K562 (cell line): Measurements from ENCODE around the gene TBATA. TPM values are rescaled to one million over a fixed set of nuclear protein-coding genes. Genes with fewer than 3 reads are reported as not detected.

Source experiments
- ATAC-seq: fragments of 200-7000 bp; cut with Tn5 transposase; 3 replicates; pipeline ENCODE4 v1.9.1; 2020; ENCODE audit warnings: moderate library complexity
- BruUV-seq: library from RNA; stranded (reverse); fragments of 400-500 nt; replicated peaks from 2 replicates; lab custom pipeline; 2021; lab: Mats Ljungman, UMichigan
- CTCF ChIA-PET: fragments of 300-600 bp; formaldehyde crosslinking; extraction: SDS; loops from one replicate; lab custom pipeline; 2021; ENCODE audit warnings: low intra/inter-chr PET ratio; lab: Yijun Ruan, JAX
- POLR2A ChIA-PET: fragments of 300-600, 350-650 bp; sonication (Branson Sonifier 250); formaldehyde crosslinking; extraction: SDS; loops from one replicate; lab custom pipeline; 2021; ENCODE audit warnings: antibody characterized with exemption, inconsistent platforms; lab: Yijun Ruan, JAX
- DNase-seq, 4 experiments: peaks; one replicate each; pipeline versions ENCODE4 v3.0.0 to v3.0.0-alpha.2; 2011 to 2018; ENCODE audit warnings: low spot score in 3 of 4, mixed read lengths in 3 of 4; ENCODE audit errors: extremely low read depth in 1 of 4
- FAIRE-seq: peaks from 2 replicates; lab custom pipeline; 2011; peaks lifted over from hg19 to GRCh38; lab: Jason Lieb, UNC
- H2AFZ ChIP-seq: 2 replicates; pipeline ENCODE4 v1.6.0; 2011; ENCODE audit warnings: low read depth, low read length, control low read depth, inconsistent platforms
- H3K27ac ChIP-seq: fragments of 200-600 bp; 3 replicates; pipeline ENCODE4 v1.8.0; 2011; ENCODE audit warnings: low read depth, mild to moderate bottlenecking, control low read depth, inconsistent platforms, low read length, moderate library complexity, mixed read lengths; ENCODE audit errors: extremely low read depth
- H3K27me3 ChIP-seq, 2 experiments: fragments of 300-600 bp in 1 of 2; 2 replicates in 1 of 2; 3 replicates in 1 of 2; pipeline versions ENCODE4 v1.6.0 to v1.8.0; 2011; ENCODE audit warnings: inconsistent platforms in 2 of 2, low read length in 2 of 2, mild to moderate bottlenecking in 1 of 2, mixed read lengths in 1 of 2, moderate library complexity in 1 of 2; ENCODE audit not compliant: control insufficient read depth in 2 of 2, insufficient read depth in 2 of 2
- H3K36me3 ChIP-seq: fragments of 300-600 bp; 3 replicates; pipeline ENCODE4 v1.8.0; 2011; ENCODE audit warnings: mild to moderate bottlenecking, low read length, inconsistent platforms; ENCODE audit not compliant: control insufficient read depth, insufficient read depth
- H3K4me1 ChIP-seq, 2 experiments: fragments of 200-600 bp in 1 of 2; replicated peaks in 1 of 2; 2 replicates in 1 of 2; 3 replicates in 1 of 2; pipeline versions ENCODE4 v1.5.1 to v1.8.0; 2011; ENCODE audit warnings: inconsistent platforms in 2 of 2, low read length in 2 of 2, mild to moderate bottlenecking in 1 of 2, mixed read lengths in 1 of 2, moderate library complexity in 1 of 2; ENCODE audit not compliant: control insufficient read depth in 2 of 2, insufficient read depth in 2 of 2
- H3K4me2 ChIP-seq: 2 replicates; pipeline ENCODE4 v1.6.1; 2011; ENCODE audit warnings: low read length, control low read depth, inconsistent platforms, mixed read lengths; ENCODE audit not compliant: insufficient read depth
- H3K4me3 ChIP-seq: fragments of 200-600 bp; sonication (generic), shearing (Covaris generic); 2 replicates; pipeline ENCODE4 v1.5.1; 2016; ENCODE audit warnings: control low read depth, inconsistent platforms
- H3K79me2 ChIP-seq: fragments of 200-600 bp; 3 replicates; pipeline ENCODE4 v1.8.0; 2011; ENCODE audit warnings: low read length, inconsistent platforms; ENCODE audit not compliant: control insufficient read depth, insufficient read depth
- H3K9ac ChIP-seq, 2 experiments: 2 replicates each; pipeline versions ENCODE4 v1.6.0 to v1.6.1; 2011; ENCODE audit warnings: low read depth in 2 of 2, low read length in 2 of 2, control low read depth in 1 of 2, inconsistent platforms in 1 of 2, mild to moderate bottlenecking in 1 of 2, mixed read lengths in 1 of 2; ENCODE audit not compliant: insufficient read depth in 1 of 2
- H3K9me1 ChIP-seq: one replicate; pipeline ENCODE4 v1.6.0; 2011; ENCODE audit warnings: inconsistent platforms, mild to moderate bottlenecking, low read length, moderate library complexity; ENCODE audit not compliant: control insufficient read depth, insufficient read depth
- H3K9me3 ChIP-seq: replicated peaks from 2 replicates; pipeline ENCODE4 v1.5.1; 2011; ENCODE audit warnings: low read depth, low read length, inconsistent platforms; ENCODE audit not compliant: control insufficient read depth, insufficient read depth
- H4K20me1 ChIP-seq: replicated peaks from 2 replicates; pipeline ENCODE4 v1.6.1; 2011; ENCODE audit warnings: low read length, inconsistent platforms, mixed read lengths; ENCODE audit not compliant: control insufficient read depth, insufficient read depth
- AFF1 ChIP-seq, 2 experiments: fragments of 450-650 bp; IDR thresholded peaks; 2 replicates each; pipeline ENCODE4 v1.6.1; 2018; ENCODE audit warnings: mild to moderate bottlenecking in 2 of 2, low read depth in 1 of 2; ENCODE audit not compliant: partially characterized antibody in 2 of 2
- JUND ChIP-seq, 2 experiments: IDR thresholded peaks; 2 replicates in 1 of 2; 3 replicates in 1 of 2; pipeline ENCODE4 v1.6.1; 2011; ENCODE audit warnings: borderline replicate concordance in 2 of 2, low read depth in 2 of 2, low read length in 2 of 2, improper control_type of control experiment in 1 of 2, missing biosample characterization in 1 of 2, missing genetic modification characterization in 1 of 2, missing genetic modification reagents in 1 of 2
- KDM2B ChIP-seq: fragments of 250-450 bp; sonication (Bioruptor Pico); IDR thresholded peaks from 2 replicates; pipeline ENCODE4 v1.8.0; 2021; ENCODE audit warnings: mild to moderate bottlenecking, moderate library complexity
- KLF1 ChIP-seq: fragments of 450-650 bp; IDR thresholded peaks from 2 replicates; pipeline ENCODE4 v1.6.1; 2016; ENCODE audit warnings: missing genetic modification characterization, missing compliant biosample characterization
- SRSF9 ChIP-seq: fragments of 200-400 bp; formaldehyde crosslinking; IDR thresholded peaks from 2 replicates; pipeline ENCODE4 v1.6.1; 2017; ENCODE audit warnings: low read depth, low read length, borderline replicate concordance
- USF2 ChIP-seq: sonication (generic); formaldehyde crosslinking; IDR thresholded peaks from 2 replicates; pipeline ENCODE4 v1.5.0; 2020; ENCODE audit warnings: missing genetic modification reagents
- ZNF3 ChIP-seq: fragments of 250-450 bp; sonication (Bioruptor Pico); IDR thresholded peaks from 2 replicates; pipeline ENCODE4 v1.5.0; 2021; ENCODE audit warnings: mild to moderate bottlenecking, moderate library complexity
- ZNF639 ChIP-seq, 2 experiments: fragments of 200-800 bp in 1 of 2; sonication (Bioruptor generic) in 1 of 2; sonication (generic) in 1 of 2; formaldehyde crosslinking in 1 of 2; IDR thresholded peaks in 1 of 2; conservative IDR thresholded peaks in 1 of 2; 2 replicates each; pipeline versions ENCODE4 v1.5.0 to v1.6.1; 2016 to 2020; ENCODE audit warnings: missing compliant biosample characterization in 1 of 2, missing genetic modification characterization in 1 of 2, missing genetic modification reagents in 1 of 2
- WGBS: fragments of 100-300 bp; shearing (Covaris generic); methylation state at CpG from one replicate; pipeline ENCODE4 v1.1.6; 2016; ENCODE audit warnings: low coverage, mixed read lengths; ENCODE audit not compliant: insufficient coverage; ENCODE audit errors: missing lambda C conversion rate; 5-methylcytosine and 5-hydroxymethylcytosine counted together
- in situ Hi-C: fragments of 300-500 bp; cut with MboI; formaldehyde crosslinking; loops from 4 replicates; pipeline ENCODE4 v1.15.0; 2018; ENCODE audit warnings: inconsistent platforms, mixed read lengths
- intact Hi-C: fragments of 100-400 bp; cut with micrococcal nuclease; formaldehyde crosslinking; loops from 2 replicates; pipeline ENCODE4 v1.14.2; 2022
- polyA plus RNA-seq, 8 experiments: library from polyadenylated mRNA; depleted of rRNA in 4 of 8; stranded (reverse) in 5 of 8; unstranded in 3 of 8; fragments of >200 nt; fragmentation: Nextera tagmentation in 2 of 8; fragmentation: Illumina TruSeq in 1 of 8; extraction: Ambion mirVana in 2 of 8; extraction: Trizol in 1 of 8; gene quantifications; 2 replicates each; pipeline versions ENCODE4 v1.2.1 to v1.2.3, GENCODE V29; 2011 to 2014; ENCODE audit warnings: inconsistent platforms in 1 of 8, missing spikeins in 1 of 8
- total RNA-seq, 7 experiments: library from RNA; depleted of rRNA in 6 of 7; stranded (reverse); fragments of >200 nt in 6 of 7; fragmentation: Illumina TruSeq in 2 of 7; extraction: Trizol in 2 of 7; gene quantifications; 2 replicates each; pipeline versions ENCODE4 v1.2.1 to v1.2.3, GENCODE V29; 2011 to 2021; ENCODE audit warnings: low replicate concordance in 1 of 7
- TF ChIP-seq, protein P1 (sequence below): sonication (generic); formaldehyde crosslinking; IDR thresholded peaks from 2 replicates; pipeline ENCODE4 v1.8.1; 2023; ENCODE audit warnings: mild to moderate bottlenecking, missing genetic modification reagents

Gene TBATA
- total and polyA plus RNA-seq, 9 of the 15 experiments (the other 6 are each of a cell fraction or from before 2014, with no cell fraction given): not detected

DNA sequence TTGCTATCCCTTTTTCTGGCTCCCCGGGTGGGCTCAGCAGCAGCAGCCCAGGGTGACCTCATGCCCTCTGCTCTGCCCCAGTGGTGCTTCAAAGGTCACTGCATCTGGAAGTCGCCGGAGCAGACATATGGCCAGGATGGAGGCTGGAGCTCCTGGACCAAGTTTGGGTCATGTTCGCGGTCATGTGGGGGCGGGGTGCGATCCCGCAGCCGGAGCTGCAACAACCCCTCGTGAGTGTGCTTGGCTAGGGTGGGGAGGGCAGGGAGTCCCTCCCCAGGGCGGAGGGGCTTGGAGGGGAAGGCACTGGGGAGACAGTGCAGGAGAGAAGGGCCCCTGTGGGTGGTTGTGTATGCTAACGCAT is 46.4 kb downstream of the TBATA start:
- POLR2A ChIA-PET: interaction anchor here (0.7 to 1.6 kb wide), 9 partner anchors 9 to 190 kb away, joined by 3 to 7 read pairs (median 3); no protein-coding TSS in a partner anchor
- no peaks in the 10 kb centered on the region for H3K9me3 ChIP-seq
- intact Hi-C loops: no loop called here
- H2AFZ ChIP-seq: no peak overlapping the region
- peak in 3 of 4 experiments; percentile 33 to 59 (median 54) for DNase-seq
- peak overlapping the region in 1 of 2 experiments; percentile 41; a peak in 2 of 4 replicates for H3K9ac ChIP-seq
- peaks cover 46 to 55% of the 10 kb centered on the region in 2 experiments for H3K4me1 ChIP-seq
- peaks cover 92% of the 10 kb centered on the region for H3K36me3 ChIP-seq
- H3K4me3 ChIP-seq: no peak overlapping the region
- WGBS: 57% methylated on average over 12 of the region's 12 CpGs
- H3K4me2 ChIP-seq: no peak overlapping the region
- ATAC-seq: no peak
- no peak for FAIRE-seq
- CTCF ChIA-PET: no interaction called here
- peaks cover 28% of the 10 kb centered on the region for H3K79me2 ChIP-seq
- BruUV-seq: no TSS peak
- in situ Hi-C loops: no loop called here
- H4K20me1 ChIP-seq: no peaks in the 10 kb centered on the region
- H3K27me3 ChIP-seq: no peaks in the 10 kb centered on the region
- no peaks in the 10 kb centered on the region for H3K9me1 ChIP-seq
- no peak overlapping the region for H3K27ac ChIP-seq
- TF ChIP-seq ZNF3 (no peak), KDM2B (CRISPR knock-in tag) (no peak), KLF1 (no peak), JUND (IDR thresholded peaks at IDR 0.05; ENCODE audit: borderline replicate concordance, low read depth, low read length) (0 out of 2 replicates have a peak, but pooled peaks have one; percentile 0), JUND (tag; IDR thresholded peaks at IDR 0.05; ENCODE audit: borderline replicate concordance, low read depth, low read length) (no peak), ZNF639 (CRISPR knock-in tag; conservative IDR thresholded peaks at IDR 0.05 in 1 of 2, IDR thresholded peaks at IDR 0.05 in 1 of 2) (no peak), SRSF9 (no peak), AFF1 (IDR thresholded peaks at IDR 0.05; ENCODE audit: low read depth in 1 of 2, partially characterized antibody in 2 of 2) (no peak), USF2 (CRISPR knock-in tag) (no peak)
- TF ChIP-seq, protein P1, sequence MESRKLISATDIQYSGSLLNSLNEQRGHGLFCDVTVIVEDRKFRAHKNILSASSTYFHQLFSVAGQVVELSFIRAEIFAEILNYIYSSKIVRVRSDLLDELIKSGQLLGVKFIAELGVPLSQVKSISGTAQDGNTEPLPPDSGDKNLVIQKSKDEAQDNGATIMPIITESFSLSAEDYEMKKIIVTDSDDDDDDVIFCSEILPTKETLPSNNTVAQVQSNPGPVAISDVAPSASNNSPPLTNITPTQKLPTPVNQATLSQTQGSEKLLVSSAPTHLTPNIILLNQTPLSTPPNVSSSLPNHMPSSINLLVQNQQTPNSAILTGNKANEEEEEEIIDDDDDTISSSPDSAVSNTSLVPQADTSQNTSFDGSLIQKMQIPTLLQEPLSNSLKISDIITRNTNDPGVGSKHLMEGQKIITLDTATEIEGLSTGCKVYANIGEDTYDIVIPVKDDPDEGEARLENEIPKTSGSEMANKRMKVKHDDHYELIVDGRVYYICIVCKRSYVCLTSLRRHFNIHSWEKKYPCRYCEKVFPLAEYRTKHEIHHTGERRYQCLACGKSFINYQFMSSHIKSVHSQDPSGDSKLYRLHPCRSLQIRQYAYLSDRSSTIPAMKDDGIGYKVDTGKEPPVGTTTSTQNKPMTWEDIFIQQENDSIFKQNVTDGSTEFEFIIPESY (CRISPR knock-in tag): peak; percentile 35; the same call in 1 of the 2 replicates
